Muscle layer of colon (tissue), 2 donors: Measurements from ENCODE around the gene SCN9A.

Source experiments
- H3K27ac ChIP-seq: one replicate; pipeline ENCODE4 v1.7.0; 2013; ENCODE audit warnings: low read depth, mild to moderate bottlenecking, low read length, moderate library complexity
- H3K27me3 ChIP-seq, 2 donors: one replicate each; pipeline ENCODE4 v1.7.0; 2013; ENCODE audit warnings: low read length in 2 of 2, mild to moderate bottlenecking in 2 of 2; ENCODE audit not compliant: insufficient read depth in 2 of 2, control insufficient read depth in 1 of 2
- H3K36me3 ChIP-seq: one replicate; pipeline ENCODE4 v1.7.0; 2013; ENCODE audit warnings: mild to moderate bottlenecking, low read length; ENCODE audit not compliant: insufficient read depth
- H3K4me1 ChIP-seq: one replicate; pipeline ENCODE4 v1.7.0; 2013; ENCODE audit warnings: mild to moderate bottlenecking, low read length; ENCODE audit not compliant: insufficient read depth
- H3K4me3 ChIP-seq, 2 donors: one replicate each; pipeline ENCODE4 v1.7.0; 2013; ENCODE audit warnings: low read length in 2 of 2, low read depth in 1 of 2, mild to moderate bottlenecking in 1 of 2, moderate library complexity in 1 of 2
- H3K9ac ChIP-seq: one replicate; pipeline ENCODE4 v1.7.0; 2013; ENCODE audit warnings: low read length
- H3K9me3 ChIP-seq: one replicate; pipeline ENCODE4 v1.7.0; 2013; ENCODE audit warnings: mild to moderate bottlenecking, low read length
- donor health status: abdominal sarcoma.
- donor health status: Adenocarcinoma of cecum.

Gene SCN9A

DNA sequence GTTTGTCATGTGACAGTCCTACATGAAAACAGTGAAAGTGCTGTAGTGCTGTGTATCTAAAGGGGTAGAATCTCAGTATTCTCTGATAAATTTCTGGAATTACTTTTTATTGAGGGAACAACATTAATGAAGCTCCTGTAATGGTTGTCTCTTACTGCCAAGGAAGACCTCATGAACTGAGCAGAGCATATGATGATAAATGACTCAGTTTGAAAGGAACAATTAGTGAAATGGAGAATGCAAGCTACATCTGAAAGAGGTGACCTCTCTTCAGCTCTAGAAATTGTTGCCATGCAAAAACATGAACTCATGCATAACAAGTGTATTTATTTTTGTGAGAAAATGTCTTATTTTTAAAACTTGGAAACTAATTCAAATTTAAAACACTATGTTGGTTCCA, 93.6 kb downstream of the SCN9A start:
- Histone ChIP-seq H3K27ac (no peak overlapping the region), H3K27me3 (no peaks in the 10 kb centered on the region), H3K4me3 (no peak overlapping the region), H3K9me3 (no peaks in the 10 kb centered on the region), H3K36me3 (no peaks in the 10 kb centered on the region), H3K9ac (no peak overlapping the region), H3K4me1 (no peaks in the 10 kb centered on the region)

- H3K4me3 ChIP-seq, result no peak overlapping the region
- no peaks in the 10 kb centered on the region for H3K9me3 ChIP-seq
- no peak overlapping the region for H3K27ac ChIP-seq
- H3K27me3 ChIP-seq, result no peaks in the 10 kb centered on the region
- no peaks in the 10 kb centered on the region for H3K4me1 ChIP-seq
- H3K9ac ChIP-seq, result no peak overlapping the region
- H3K36me3 ChIP-seq, result no peaks in the 10 kb centered on the region
Observed at GRCh38 chr2:166278856-166279255, 96.9 kb downstream of the SCN9A start.

DNA sequence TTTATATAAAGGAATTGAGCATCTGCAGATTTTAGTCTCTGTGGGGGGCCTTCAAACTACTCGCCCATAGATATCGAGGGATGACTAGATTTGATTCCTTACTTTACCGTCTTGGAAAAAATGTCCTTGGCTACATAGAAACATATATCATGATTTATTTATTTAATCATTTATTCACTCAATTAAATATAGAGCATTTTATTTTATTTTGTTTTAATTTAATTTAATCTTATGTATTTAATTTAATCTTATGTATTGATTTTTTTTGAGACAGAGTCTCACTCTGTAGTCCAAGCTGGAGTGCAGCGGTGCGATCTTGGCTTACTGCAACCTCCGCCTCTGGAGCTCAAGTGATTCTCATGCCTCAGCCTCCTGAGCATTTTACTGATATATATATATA, 105.4 kb downstream of the SCN9A start:
- H3K4me3 ChIP-seq, result no peak overlapping the region
- H3K27me3 ChIP-seq, result no peaks in the 10 kb centered on the region
- no peaks in the 10 kb centered on the region for H3K9me3 ChIP-seq
- H3K27ac ChIP-seq, result no peak overlapping the region
- no peaks in the 10 kb centered on the region for H3K4me1 ChIP-seq
- no peaks in the 10 kb centered on the region for H3K36me3 ChIP-seq
- H3K9ac ChIP-seq, result no peak overlapping the region

GRCh38 chr2:166269322-166269721, 106.4 kb downstream of the SCN9A start:
- no peak overlapping the region for H3K4me3 ChIP-seq
- H3K36me3 ChIP-seq, result no peaks in the 10 kb centered on the region
- no peaks in the 10 kb centered on the region for H3K4me1 ChIP-seq
- no peak overlapping the region for H3K9ac ChIP-seq
- no peak overlapping the region for H3K27ac ChIP-seq
- H3K27me3 ChIP-seq, result no peaks in the 10 kb centered on the region
- no peaks in the 10 kb centered on the region for H3K9me3 ChIP-seq

DNA sequence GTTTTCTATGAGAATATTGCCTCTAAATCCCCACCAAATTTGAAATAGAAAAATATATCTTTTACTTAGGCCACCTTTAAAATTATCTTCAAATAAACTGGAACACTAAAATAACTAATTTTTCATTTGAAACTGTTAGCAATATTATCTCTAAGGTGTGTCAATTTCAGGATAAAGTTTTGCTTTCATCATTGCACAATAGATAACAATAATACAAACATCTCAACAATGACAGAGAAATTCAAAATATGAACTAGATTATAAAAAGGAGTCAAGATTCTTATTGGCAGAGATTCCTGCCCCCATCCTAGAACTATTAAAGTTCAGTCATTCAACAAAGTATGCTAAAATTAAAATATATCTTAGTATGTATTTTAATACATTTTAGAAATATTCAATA, 117.9 kb downstream of the SCN9A start:
- no peak overlapping the region for H3K27ac ChIP-seq
- no peaks in the 10 kb centered on the region for H3K9me3 ChIP-seq
- H3K36me3 ChIP-seq, result no peaks in the 10 kb centered on the region
- no peak overlapping the region for H3K9ac ChIP-seq
- no peak overlapping the region for H3K4me3 ChIP-seq
- no peaks in the 10 kb centered on the region for H3K4me1 ChIP-seq
- no peaks in the 10 kb centered on the region for H3K27me3 ChIP-seq

DNA sequence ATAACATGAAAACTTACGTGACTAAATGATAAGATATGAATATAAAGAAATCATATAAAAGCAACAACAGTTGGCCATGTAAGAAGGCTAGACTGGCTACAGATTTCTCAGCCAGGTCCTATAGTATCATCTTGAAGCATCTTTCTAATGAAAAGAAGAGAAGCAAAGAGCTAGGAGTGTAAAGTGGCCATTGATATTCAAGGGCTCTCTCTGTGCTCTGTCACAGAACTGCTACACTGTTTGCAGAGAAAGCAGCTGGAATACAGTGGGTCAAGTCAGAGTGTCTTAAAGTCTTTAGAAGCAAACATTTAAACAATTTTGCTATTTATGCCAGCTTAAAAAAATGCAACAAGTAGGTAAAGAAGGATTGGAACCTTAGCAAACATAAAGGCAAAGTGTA, 118.8 kb downstream of the SCN9A start:
- Histone ChIP-seq H3K4me1 (no peaks in the 10 kb centered on the region), H3K36me3 (no peaks in the 10 kb centered on the region), H3K9me3 (no peaks in the 10 kb centered on the region), H3K27ac (no peak overlapping the region), H3K4me3 (no peak overlapping the region), H3K9ac (no peak overlapping the region), H3K27me3 (no peaks in the 10 kb centered on the region)

DNA sequence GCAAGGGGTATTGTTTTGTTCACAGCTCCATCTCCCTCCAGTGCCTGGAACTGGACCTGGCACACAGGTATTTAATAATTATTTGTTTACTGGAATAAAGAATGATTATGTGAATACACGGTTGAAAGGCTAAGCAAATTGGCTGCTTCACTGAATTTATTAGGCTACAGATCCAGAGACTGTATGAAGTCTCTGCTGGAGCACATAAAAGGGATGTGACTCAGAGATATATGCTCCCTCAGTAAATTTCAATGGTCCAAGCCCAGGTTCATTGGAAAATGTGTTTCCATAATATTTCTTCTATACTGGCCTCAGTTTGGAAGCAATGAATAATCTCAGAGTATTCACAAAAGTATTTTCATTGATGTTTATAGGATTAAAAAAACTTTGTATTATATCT, 126.4 kb downstream of the SCN9A start:
- no peaks in the 10 kb centered on the region for H3K9me3 ChIP-seq
- H3K27ac ChIP-seq, result no peak overlapping the region
- H3K27me3 ChIP-seq, result no peaks in the 10 kb centered on the region
- H3K9ac ChIP-seq, result no peak overlapping the region
- no peaks in the 10 kb centered on the region for H3K36me3 ChIP-seq
- H3K4me1 ChIP-seq, result no peaks in the 10 kb centered on the region
- no peak overlapping the region for H3K4me3 ChIP-seq

- Histone ChIP-seq H3K36me3 (no peaks in the 10 kb centered on the region), H3K4me3 (no peak overlapping the region), H3K9me3 (no peaks in the 10 kb centered on the region), H3K4me1 (no peaks in the 10 kb centered on the region), H3K27ac (no peak overlapping the region), H3K9ac (no peak overlapping the region), H3K27me3 (no peaks in the 10 kb centered on the region)
Observed at GRCh38 chr2:166246901-166247300, 128.8 kb downstream of the SCN9A start.

DNA sequence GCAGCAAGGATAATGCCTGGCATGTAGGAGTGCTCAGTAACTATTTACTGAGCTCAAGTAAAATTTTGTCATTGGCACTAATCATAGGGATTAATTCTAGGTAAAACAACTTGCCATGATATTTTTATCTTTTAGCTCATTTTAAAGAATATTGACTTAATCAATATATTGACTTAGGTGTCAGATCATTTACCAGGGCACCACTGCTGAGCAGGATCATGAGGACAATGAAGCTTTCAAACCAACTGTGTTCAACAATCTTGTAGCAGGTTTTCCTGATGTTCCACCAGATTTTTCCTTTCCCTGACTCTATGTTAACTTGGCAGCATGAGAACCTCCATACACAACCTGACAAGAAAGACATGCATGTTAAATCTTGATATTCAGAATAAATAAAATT, 133.4 kb downstream of the SCN9A start:
- Histone ChIP-seq H3K27me3 (no peaks in the 10 kb centered on the region), H3K9ac (no peak overlapping the region), H3K4me3 (no peak overlapping the region), H3K9me3 (no peaks in the 10 kb centered on the region), H3K27ac (no peak overlapping the region), H3K4me1 (no peaks in the 10 kb centered on the region), H3K36me3 (no peaks in the 10 kb centered on the region)

DNA sequence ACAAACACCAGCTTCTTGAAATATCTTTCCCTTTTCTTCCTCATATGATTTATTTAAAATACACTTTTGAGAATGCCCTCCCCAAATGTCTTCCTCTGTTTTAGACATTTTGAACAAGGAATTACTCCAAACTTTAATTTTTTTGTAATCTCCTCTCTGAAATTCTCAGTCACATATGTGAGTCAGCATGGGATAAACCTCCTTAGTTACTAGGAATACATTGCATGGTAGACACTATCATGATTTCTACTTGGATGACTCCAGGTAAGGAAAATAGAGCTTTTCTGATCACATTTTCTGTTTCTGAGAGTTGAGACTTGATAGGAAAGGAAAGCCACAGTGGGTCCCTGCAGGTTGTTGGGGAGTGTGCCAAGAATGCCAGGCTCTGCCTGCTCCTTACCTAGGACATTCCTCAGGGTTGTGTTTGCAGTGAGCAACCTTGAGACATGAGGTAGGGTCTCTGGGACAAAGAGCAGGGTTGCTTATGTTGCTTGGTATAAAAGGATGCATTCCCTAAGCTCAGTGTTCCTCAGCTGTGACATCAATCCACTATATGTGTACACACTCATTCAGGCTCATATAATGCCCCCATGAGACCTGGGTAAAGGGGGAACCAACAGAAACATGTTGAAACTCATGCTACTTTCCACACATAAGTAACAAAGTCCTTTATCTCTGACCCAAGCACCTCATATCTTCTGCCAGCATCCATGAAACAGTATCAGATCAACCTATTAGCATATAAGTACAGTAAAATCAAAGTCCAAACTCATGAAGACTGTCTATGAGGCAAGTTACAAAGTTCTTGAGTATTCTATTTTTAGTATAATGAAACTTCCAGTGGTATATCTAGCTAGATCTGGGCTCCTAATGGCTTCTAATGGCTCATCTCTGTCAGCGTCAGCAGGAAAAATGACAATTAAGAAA, 135.1 kb downstream of the SCN9A start:
- no peak overlapping the region for H3K27ac ChIP-seq
- H3K9ac ChIP-seq, result no peak overlapping the region
- H3K36me3 ChIP-seq, result no peaks in the 10 kb centered on the region
- no peaks in the 10 kb centered on the region for H3K4me1 ChIP-seq
- H3K4me3 ChIP-seq, result no peak overlapping the region
- H3K9me3 ChIP-seq, result no peaks in the 10 kb centered on the region
- H3K27me3 ChIP-seq, result no peaks in the 10 kb centered on the region

DNA sequence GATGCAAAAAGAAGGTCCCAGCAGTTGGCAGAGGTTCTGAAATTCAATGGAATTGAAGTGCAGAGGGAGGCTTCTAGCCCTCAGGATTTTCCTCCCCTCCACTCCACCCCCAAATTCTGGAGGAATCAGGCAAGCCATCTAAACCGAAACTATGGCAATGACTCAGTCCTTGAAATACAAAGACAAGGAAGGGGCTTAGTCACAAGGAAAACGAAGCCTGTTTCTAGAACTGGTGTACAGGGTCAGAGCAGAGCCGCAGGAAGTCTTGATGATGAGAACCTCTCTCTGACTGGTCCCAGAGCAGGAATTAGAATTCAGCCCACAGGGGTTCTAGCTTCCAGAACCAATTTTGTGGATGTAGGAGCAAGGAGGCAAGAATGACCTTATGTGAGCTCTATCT, 136.2 kb downstream of the SCN9A start:
- Histone ChIP-seq H3K4me3 (no peak overlapping the region), H3K36me3 (no peaks in the 10 kb centered on the region), H3K27ac (no peak overlapping the region), H3K9me3 (no peaks in the 10 kb centered on the region), H3K27me3 (no peaks in the 10 kb centered on the region), H3K9ac (no peak overlapping the region), H3K4me1 (no peaks in the 10 kb centered on the region)

- Histone ChIP-seq H3K9ac (no peak overlapping the region), H3K27ac (no peak overlapping the region), H3K4me3 (no peak overlapping the region), H3K4me1 (no peaks in the 10 kb centered on the region), H3K36me3 (no peaks in the 10 kb centered on the region), H3K27me3 (no peaks in the 10 kb centered on the region), H3K9me3 (no peaks in the 10 kb centered on the region)
Observed at GRCh38 chr2:166238176-166238575, 137.6 kb downstream of the SCN9A start.
